HEK293 (cell line): ENCODE results near the gene LIN7A.

Source experiments
- CTCF ChIP-seq: fragments of 450-650 bp; formaldehyde crosslinking; IDR thresholded peaks from 2 replicates; pipeline ENCODE4 v1.5.1; 2016; ENCODE audit warnings: missing biosample characterization, missing genetic modification characterization
- ZBTB10 ChIP-seq: fragments of 450-650 bp; formaldehyde crosslinking; IDR thresholded peaks from 2 replicates; pipeline ENCODE4 v1.5.1; 2016; ENCODE audit warnings: missing biosample characterization, missing genetic modification characterization
- ZBTB17 ChIP-seq: fragments of 450-650 bp; formaldehyde crosslinking; IDR thresholded peaks from 2 replicates; pipeline ENCODE4 v1.5.1; 2016; ENCODE audit warnings: missing biosample characterization, missing genetic modification characterization
- ZNF664 ChIP-seq: fragments of 450-650 bp; formaldehyde crosslinking; IDR thresholded peaks from 2 replicates; pipeline ENCODE4 v1.5.1; 2016; ENCODE audit warnings: missing biosample characterization, missing genetic modification characterization

- TF ChIP-seq ZNF664 (tag by site-specific recombination) (no peak), ZBTB10 (no peak), ZBTB17 (tag by site-specific recombination) (no peak), CTCF (tag by site-specific recombination) (no peak)
These were observed 171.5 kb downstream of the LIN7A start for GRCh38 chr12:80766210-80766609.
